GM19468 (cell line): ENCODE measurements around the gene FPGS.
"Not testable (repeated sequence)": the region's sequence is repeated elsewhere in the genome, so short reads cannot be mapped to it uniquely, and the experiment has no call there.

Experiments used
- ATAC-seq: cut with Tn5 transposase; IDR thresholded peaks from one replicate; pipeline ENCODE4 v1.9.1; 2021; ENCODE audit warnings: mild to moderate bottlenecking, moderate library complexity, moderate number of reproducible peaks; ENCODE audit not compliant: unreplicated experiment; ENCODE audit errors: extremely low read depth

The FPGS gene, protein sequence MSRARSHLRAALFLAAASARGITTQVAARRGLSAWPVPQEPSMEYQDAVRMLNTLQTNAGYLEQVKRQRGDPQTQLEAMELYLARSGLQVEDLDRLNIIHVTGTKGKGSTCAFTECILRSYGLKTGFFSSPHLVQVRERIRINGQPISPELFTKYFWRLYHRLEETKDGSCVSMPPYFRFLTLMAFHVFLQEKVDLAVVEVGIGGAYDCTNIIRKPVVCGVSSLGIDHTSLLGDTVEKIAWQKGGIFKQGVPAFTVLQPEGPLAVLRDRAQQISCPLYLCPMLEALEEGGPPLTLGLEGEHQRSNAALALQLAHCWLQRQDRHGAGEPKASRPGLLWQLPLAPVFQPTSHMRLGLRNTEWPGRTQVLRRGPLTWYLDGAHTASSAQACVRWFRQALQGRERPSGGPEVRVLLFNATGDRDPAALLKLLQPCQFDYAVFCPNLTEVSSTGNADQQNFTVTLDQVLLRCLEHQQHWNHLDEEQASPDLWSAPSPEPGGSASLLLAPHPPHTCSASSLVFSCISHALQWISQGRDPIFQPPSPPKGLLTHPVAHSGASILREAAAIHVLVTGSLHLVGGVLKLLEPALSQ

DNA sequence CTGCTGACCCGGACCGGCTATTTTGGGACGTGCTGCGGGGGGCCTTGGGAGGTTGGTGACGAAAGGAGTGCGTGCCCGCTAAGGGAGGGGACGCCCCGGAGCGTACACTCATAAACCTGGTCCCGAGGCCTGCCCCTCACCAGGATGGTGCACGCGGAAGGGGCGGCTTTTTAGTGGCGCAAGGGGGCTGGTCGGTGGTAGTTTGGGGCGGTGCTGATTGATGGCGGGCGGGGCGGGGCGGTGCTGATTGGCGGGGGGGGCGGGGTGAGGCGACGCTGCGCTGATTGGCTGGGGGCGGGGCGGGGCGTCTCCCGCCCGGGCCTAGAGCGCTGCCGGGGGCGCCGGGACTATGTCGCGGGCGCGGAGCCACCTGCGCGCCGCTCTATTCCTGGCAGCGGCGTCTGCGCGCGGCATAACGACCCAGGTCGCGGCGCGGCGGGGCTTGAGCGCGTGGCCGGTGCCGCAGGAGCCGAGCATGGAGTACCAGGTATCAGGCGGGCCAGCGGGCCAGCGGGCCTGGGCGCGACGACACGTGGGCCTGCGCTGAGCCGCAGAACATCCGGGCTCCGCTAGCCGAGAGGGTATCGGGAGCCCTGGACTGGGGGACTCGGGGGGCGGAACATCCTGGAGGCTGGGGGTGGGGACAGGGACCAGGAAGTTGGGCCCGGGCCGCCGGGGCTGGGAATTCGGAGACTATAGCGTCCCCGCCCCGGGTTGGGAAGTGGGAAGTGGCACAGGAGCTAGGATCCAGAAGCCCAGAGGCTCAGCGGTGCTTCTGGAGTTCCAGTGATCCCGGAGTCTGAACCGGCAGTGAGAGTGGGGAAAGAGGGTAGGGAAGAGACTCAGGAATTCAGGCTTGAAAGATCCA lies at the start of gene FPGS:
Gene FPGS (plus strand): TSS at position 307 of the 868 bp plus-strand sequence. CDS start 43 bp downstream, at position 350.
- peak; percentile 44 for ATAC-seq

DNA sequence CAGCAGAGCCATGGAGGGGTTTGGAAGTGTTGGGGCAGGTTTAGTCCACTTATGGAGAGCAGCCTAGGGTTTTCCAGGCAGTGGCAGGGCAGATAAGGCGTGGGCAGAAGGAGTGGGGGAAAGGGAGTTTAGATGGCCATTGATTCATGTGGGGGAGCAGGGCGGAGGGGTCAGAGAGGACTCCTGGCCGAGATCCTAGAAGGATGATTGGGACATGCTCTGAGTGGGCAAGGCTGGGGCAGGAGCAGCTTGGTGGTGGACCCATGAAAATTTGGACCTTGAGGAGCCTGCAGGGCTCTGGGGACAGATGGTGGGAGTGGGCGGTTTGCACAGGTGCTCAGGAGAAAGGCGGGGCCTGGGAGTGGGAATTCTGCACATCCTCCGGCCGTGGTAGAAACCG lies 49.5 kb upstream of the FPGS start:
- no peak for ATAC-seq

DNA sequence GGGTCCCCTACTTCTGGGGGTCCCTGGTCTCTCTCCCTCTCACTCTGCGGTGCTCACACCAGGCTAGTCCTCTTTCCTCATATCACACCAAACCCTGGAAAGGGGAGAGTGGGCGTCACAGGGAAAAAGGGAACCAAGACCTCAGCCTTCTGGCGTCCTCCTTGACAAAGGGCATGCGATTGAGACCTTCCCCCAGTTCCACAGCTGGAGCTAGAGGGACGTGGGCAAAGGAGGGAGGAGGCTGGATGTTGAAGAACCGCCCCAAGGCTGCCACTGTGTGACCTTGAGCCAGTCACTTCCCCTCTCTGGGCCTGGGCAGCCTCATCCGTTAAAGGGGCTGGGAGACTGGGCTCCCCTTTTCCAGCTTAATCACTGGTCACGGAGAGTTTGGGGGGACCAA lies 49.1 kb upstream of the FPGS start:
- ATAC-seq = no peak

DNA sequence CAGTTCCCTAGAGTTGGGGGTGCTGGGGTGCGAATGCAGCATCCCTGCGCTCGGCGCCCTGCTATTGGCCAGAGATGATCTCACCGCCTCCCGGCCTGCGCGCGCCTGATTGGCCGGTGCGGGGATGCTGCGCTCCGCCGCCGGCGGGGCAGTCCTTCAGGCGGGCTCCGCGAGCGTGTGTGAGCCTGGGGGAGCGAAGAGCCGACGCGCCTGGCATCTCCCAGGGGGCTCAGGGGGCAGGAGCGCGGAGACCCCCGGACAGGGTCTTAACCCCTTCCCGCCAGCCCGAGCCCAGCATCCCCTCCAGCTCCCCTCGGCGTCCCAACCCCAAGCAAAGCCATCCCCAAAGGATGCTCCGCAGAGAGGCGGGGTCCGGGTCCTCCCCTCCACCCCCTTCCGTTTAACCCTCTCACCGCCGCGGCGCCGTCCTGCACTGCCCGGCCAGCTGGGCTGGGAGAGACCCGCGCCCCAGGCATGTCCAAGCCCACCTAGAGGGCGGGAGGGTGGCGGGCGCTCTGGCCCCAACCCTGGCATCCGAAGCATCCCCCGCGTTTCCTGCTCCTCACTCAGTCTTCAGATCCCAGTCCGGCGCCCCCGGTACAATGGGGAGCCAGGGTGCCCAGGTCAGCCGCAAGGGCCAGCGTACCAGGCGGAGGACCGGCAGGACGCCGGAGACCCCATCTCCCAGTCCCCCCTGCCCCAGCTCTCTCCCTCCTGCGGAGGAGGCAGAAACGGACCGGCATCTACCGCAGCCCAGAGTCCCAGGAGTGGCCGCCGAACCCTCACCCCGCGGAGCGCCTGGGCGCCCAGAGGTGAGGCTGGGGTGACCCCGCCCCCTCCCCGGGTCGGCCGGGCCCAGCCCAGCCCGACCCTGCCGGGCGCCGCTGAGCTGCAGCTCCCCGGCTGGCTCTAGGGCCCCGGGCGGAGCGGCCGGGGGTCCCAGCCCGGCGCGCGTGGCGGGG lies 48.3 kb upstream of the FPGS start:
- ATAC-seq = no peak

DNA sequence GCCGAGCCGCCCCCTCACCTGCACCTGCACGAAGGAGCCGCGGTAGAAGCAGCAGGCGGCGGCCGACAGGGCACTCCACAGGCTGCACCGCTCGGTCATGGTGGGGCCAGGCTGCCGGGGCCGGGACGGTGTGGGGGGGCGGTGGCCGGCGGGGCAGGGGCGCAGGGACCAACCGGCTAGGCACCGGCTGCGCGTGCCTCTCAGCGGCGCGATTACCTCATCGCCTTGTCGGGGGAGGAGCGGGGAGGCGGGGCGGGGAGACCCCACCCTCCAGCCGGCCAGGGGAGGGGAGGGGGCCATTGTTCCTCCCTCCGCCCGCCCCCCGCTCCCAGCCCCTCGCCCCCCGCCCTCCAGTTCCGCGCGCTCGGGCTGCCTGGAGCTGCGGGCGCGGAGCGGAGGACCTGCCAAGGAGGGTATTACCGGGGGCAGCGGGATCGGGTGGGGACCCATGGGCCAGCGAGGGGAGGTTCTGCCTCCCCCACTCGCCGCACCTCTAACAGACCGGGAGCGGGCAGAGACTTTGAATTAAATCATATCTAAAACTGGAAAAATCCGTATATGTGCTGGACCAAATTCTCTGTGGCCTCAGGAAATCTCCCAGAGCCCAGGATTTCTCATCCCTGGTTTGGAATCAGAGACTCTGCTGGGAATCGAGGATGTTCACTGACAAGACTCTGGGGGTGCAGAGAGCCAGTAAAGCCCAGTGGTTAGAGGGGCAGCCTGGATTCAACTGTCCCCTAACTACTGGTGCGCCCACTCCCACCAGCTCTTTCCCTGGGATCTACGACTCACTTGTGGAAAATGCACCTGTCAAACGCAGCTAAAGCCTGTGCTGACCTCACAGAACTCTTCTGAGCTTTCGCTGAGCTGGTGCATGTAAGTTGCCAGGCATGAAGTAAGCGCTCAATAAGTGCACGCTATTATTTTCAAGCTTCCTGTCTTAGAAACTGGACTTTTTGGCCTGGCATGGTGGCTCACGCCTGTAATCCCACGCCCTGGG lies 47.3 kb upstream of the FPGS start:
- no peak for ATAC-seq

DNA sequence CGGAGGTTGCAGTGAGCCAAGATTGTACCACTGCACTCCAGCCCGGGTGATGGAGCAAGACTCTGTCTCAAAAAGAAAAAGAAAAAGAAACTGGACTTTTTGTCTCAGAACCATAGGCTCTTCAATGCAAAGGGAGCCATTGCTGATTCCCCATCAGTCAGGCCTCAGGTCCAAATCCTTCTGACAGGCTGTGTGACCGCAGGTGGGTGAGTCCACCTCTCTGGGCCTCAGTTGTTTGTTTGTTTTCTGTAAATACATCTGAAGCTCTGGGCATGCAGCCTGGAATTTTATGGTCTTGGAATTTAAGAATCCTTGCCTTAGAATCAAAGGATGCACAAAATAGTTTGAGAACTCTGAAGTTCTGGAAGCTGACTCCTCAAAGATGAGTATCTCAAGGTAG lies 46.4 kb upstream of the FPGS start:
- no peak for ATAC-seq

DNA sequence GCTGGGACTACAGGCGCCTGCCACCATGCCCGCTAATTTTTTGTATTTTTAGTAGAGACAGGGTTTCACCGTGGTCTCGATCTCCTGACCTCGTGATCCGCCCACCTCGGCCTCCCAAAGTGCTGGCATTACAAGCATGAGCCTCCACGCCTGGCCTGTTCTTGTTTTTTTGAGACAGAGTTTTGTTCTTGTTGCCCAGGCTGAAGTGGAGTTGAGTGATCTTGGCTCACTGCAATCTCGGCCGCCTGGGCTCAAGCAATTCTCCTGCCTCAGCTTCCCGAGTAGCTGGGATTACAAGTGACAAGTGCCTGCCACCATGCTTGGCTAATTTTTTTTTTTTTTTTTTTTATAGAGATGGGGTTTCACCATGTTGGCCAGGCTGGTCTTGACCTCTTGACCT lies 45.9 kb upstream of the FPGS start:
- ATAC-seq = not testable (repeated sequence)

DNA sequence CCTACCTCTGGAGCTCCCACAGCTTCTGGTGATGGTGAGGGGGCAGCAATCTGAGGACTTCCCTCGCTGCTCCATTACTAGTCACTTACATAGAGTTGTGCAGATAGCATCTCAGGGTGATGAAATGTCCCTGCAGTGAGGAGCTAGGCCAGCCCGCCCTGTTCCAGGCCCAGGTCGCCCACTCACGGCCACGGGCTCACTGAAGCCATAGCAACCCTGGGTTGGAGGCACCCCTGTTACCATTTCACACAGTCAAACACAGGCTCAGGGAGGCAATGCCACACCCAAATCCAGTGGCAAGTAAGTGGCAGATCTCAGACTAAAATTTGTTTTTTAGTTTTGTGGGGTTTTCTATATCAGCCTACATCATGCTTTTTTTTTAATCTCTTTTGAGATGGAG lies 43.8 kb upstream of the FPGS start:
- ATAC-seq = no peak

DNA sequence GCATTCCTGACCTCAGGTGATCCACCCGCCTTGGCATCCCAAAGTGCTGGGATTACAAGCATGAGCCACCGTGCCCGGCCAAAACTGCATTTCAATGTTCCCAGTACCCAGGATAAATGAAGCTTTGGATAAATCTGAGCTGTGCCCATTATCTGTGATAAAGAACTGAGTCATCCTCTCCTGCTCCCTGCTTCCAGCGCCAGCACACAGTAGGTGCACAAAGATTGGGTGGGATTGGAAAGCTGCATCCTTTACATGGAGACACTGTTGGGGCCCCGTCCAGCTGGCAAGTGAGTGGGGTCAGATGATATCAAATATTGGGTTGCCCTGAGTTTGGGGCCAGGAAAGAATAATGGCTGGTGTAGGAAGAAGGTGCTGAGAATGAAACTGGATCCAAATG lies 41.6 kb upstream of the FPGS start:
- no peak for ATAC-seq

DNA sequence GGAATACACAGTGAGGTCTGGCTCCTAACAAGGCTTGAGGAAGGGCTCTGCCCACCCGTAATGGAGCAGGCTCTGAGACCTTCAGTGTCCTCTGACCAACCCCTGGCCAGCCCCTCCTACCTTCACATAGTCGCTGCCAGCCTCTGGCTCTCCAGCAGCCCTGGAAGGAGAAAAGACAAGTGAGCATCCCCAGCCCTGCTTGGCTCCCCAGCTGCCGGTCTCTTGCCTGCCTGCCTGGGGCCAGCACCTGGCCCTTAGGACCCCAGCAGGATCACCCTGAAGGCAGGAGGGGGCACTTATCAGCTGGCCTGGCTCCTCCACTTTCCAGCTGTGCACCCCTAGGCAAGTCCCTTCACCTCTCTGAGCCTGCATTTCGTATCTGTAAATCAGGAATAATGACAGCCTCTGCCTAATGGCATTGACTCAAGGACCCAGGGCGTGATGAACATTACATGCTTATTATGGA lies 41.2 kb upstream of the FPGS start:
- no peak for ATAC-seq

DNA sequence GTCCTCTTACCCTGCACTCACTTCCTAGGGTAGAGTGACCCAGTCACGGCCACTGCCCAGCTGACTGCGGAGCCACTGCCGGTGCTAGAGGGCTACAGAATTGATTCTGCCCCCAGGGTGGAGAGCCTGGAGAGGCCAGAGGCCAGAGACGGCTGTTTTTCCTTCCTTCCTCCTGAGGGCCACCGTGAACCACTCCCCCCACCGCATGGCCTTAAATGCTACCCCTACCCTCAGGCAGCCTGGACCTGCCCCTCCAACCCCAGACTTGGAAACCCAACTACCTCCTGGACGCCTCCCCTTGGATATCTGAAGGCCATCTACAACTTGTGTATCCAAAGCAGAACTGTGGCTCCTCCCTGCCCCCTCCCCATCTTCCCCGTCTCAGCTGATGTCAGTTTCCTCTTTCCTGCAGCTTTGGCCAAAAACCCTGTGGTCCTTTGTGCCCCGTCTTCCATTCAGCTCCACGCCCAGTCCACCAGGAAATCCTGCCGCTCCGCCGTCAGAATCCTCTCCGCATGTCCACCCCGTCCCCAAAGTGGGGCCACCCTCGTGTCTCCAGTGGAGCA lies 40.5 kb upstream of the FPGS start:
- ATAC-seq = no peak

DNA sequence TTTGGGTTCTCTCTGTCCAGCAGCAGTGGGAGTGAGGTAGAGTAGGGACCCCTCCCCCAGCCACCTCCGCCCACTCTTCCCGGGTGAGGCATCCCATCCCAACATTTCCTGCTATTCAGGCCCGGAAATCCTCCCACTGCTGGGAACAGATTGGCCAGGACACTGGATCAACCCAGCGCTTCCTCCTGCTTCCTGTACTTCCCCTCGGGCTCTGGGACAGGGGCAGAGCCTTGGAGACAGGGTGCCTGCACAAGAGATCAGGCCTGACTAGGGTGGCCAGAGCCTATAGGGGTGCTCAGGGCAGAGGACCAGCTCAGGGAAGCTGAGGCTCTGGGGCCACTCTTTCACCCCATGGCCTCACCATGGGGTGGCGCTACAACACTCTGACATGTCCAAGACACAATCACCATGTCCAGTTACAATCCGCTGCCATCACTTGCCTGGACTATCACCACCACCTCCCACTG lies 38.7 kb upstream of the FPGS start:
- no peak for ATAC-seq

DNA sequence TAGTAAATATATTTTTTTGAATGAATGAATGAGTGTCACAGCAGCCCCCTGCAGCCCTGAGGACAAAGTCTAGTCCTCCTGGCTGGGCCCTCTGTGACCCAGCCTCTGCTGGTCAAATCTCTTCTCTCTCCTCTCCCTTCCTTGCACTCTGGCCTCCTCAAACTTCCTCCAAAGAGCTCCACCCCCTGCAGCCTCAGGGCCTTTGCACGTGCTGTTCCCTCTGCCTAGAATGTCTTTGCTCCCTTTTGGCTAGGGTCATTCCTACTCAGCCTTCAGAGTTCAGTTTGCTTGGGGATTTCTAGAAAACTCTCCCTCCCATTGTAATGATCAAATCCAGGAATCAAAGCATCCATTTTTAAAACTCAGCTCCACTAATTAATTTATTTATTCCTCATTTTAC lies 37.3 kb upstream of the FPGS start:
- ATAC-seq = no peak

DNA sequence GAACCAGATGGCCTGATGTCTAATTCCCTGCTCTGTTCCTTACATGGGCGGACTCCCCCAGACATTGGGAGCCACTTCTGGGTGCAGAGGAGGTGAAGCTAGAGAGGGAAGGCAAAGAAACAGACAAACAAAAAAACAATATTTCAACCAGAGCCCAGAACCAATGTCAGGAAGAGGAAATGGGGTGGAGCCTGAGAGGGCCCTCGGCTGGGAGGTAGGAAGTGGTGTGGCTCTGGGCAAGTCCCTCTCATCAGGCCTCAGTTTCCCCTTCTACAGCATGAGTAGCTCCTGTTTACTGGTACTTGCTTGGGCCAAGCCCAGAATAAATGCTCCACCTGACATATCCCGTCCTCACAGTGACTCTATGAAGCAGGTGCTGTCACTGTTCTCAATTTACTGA lies 35.3 kb upstream of the FPGS start:
- ATAC-seq = no peak

DNA sequence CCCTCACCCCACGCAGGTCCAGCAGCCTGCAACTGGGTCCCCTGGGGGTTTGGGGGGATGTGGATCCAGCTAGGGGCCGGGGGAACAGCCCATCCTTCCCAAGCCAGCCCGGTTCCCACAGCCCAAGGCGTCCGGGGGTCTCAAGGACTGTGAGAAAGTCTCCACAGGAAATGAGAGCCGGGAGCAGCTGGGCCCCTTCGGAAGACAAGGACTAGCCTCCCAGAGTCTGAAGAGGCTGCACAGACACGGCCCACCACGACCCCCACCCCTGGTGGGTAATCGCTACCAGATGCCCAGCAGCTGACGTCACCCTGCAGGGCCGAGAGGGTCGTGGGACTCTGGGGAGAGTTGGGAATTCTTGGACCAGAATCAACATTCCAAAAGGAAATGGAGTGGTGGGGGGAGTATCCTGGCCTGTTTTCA lies 34.8 kb upstream of the FPGS start:
- no peak for ATAC-seq

DNA sequence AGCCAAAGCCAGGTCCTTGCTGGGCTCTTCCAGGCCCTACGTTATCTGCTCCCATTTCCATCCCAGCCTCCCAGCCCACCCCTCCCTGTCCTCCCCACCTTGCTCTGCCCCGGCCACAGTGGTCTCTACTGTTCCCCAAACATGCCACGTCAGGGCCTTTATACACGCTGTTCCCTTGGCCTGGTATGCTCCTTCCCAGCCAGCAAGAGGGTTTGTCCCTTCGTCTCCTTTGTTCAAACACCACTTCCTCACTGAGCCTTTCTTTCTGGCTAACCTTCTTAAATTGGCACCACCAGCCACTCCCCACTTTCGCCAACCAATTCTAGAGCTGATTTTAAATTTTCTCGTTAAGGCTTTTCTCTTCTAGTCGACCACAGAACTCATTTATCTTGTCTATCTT lies 34.0 kb upstream of the FPGS start:
- no peak for ATAC-seq

DNA sequence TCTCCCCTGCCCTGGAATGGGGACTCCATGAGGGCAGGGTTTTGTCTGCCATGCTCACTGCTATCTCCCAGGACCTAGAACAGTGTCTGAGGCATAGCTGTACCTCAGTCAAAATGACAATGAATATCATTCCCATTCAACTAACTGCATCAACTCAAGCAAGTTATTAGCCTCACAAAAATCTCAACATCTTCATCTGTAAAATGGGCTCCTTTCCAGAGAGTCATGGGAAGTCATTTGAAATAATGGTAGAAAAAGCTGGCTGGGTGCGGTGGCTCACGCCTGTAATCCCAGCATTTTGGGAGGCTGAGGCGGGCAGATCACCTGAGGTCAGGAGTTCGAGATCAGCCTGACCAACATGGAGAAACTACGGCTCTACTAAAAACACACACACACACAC lies 33.6 kb upstream of the FPGS start:
- no peak for ATAC-seq

DNA sequence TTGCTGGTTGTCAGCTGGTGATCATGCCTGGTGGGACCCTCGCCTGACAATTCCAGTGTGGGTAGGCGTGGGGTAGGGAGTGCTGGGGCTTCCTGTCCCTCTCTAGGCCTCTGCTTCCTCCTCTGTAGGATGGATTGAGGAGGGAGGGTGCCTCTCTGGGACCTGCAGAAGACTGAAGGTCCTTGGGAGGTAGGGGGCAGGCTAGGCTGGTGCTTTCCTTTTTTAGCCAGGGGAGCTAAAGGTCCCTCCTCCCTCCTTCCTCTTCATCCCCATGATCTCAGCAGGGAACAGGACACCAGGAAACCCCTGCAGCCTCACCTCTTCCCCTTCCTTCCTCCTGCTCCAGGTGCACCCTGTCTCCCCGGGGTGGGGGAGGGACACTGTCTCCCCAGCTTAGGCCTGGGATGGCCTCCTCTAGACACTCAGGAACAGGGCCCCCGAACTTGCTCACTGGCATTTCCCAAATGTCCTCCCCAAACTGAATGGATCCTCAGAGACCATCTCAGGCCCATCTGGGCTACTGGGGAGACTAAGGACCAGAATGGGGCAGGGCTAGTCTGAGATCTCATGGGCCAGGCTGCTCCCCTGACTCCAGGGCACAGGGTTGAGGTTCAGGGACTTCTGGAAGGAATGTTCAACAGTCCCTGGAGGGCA lies 32.6 kb upstream of the FPGS start:
- ATAC-seq = no peak
